Suppressor macrophage treated with lipopolysaccharide for 1 hour (primary cell): ENCODE results near the gene APOA1.
A peak's percentile ranks its signal among the peaks of the same experiment; 100 is the strongest.

Source experiments
- DNase-seq, 3 donors: peaks; one replicate each; pipeline ENCODE4 v3.0.0-alpha.2; 2020 to 2022

Gene APOA1

DNA sequence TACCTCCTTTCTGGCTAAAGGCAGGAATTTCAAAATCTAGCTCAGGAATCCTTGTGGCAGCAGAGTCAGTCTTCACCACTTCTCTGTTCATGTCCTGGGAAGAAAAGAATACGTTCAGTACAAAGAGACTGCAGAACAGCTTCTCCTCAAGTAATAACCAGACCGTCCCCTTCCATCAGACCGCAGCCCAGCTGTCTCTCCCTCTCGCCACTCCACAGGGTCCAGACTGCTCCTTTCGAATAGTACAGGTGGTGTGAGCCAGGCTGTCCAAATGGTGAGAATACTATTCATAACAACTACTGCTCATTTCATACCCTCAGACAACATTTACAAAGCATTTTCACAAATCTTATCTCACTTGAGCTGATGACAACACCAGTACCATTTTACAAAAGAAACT lies 50.5 kb downstream of the APOA1 start:
- DNase-seq: no peak

DNA sequence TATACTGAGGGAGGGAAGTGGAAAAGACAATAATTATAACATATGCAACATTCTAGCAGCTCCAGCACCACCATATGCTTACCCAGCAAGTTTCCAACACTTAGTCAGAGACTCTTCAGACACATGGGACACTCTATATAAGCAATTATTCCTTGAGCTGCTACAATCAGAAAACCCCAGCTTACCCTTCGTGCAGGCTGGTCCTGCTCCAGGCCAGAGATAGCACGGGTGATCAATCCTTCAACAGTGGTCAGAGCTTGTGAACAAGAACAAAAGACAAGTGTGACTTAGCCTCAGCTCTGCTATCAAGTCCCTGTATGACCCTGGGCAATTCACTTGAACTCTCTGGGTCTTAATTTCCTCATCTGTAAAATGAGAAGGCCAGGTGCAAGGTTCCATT lies 51.1 kb downstream of the APOA1 start:
- DNase-seq: peak in 2 of 3 donors; percentile 51 to 53
